HepG2 (cell line): ENCODE data around the gene BICRA. TPM values are rescaled to one million over a fixed set of nuclear protein-coding genes. Genes with fewer than 3 reads are reported as not detected.

Experiments used
- ATF5 ChIP-seq: sonication (generic); formaldehyde crosslinking; IDR thresholded peaks from 2 replicates; pipeline ENCODE4 v1.4.0; 2020; ENCODE audit warnings: mild to moderate bottlenecking, low read depth, missing genetic modification reagents
- CBFB ChIP-seq: sonication (generic); formaldehyde crosslinking; IDR thresholded peaks from 2 replicates; pipeline ENCODE4 v1.4.0; 2020; ENCODE audit warnings: missing genetic modification reagents
- EP300 ChIP-seq, 3 experiments: sonication (generic) in 1 of 3; formaldehyde crosslinking in 1 of 3; IDR thresholded peaks; 2 replicates each; pipeline versions ENCODE4 v1.5.1 to v1.6.1; 2011 to 2020; ENCODE audit warnings: low read depth in 2 of 3, low read length in 2 of 3, borderline replicate concordance in 1 of 3, improper control_type of control experiment in 1 of 3, mild to moderate bottlenecking in 1 of 3, missing genetic modification reagents in 1 of 3, moderate library complexity in 1 of 3
- KDM1A ChIP-seq: IDR thresholded peaks from 2 replicates; pipeline ENCODE4 v1.6.1; 2016; ENCODE audit warnings: missing compliant biosample characterization
- MTERF4 ChIP-seq: sonication (generic); formaldehyde crosslinking; IDR thresholded peaks from 2 replicates; pipeline ENCODE4 v1.8.0; 2023; ENCODE audit warnings: mild to moderate bottlenecking, missing genetic modification reagents
- PCBP1 ChIP-seq: fragments of 200-400 bp; formaldehyde crosslinking; IDR thresholded peaks from 2 replicates; pipeline ENCODE4 v1.6.1; 2017; ENCODE audit warnings: mild to moderate bottlenecking, low read depth, low read length, borderline replicate concordance
- RBAK ChIP-seq: sonication (generic); formaldehyde crosslinking; IDR thresholded peaks from 2 replicates; pipeline ENCODE4 v1.5.1; 2020; ENCODE audit warnings: mild to moderate bottlenecking, missing genetic modification reagents
- RBM39 ChIP-seq: fragments of 200-400 bp; formaldehyde crosslinking; IDR thresholded peaks from one replicate; pipeline ENCODE4 v1.6.1; 2018; ENCODE audit warnings: antibody characterized with exemption, mild to moderate bottlenecking, low read depth, low read length; ENCODE audit not compliant: poor library complexity, severe bottlenecking
- TBL1XR1 ChIP-seq: fragments of 150-350 bp; IDR thresholded peaks from 2 replicates; pipeline ENCODE4 v1.6.1; 2014; ENCODE audit warnings: borderline replicate concordance, low read length; ENCODE audit not compliant: partially characterized antibody
- THAP7 ChIP-seq: sonication (generic); formaldehyde crosslinking; IDR thresholded peaks from 2 replicates; pipeline ENCODE4 v1.8.1; 2023; ENCODE audit warnings: mild to moderate bottlenecking, missing genetic modification reagents
- TRIM22 ChIP-seq: fragments of 450-650 bp; IDR thresholded peaks from 2 replicates; pipeline ENCODE4 v1.6.1; 2017
- UBTF ChIP-seq: sonication (generic); formaldehyde crosslinking; IDR thresholded peaks from 2 replicates; pipeline ENCODE4 v1.4.0; 2020; ENCODE audit warnings: mild to moderate bottlenecking, missing genetic modification reagents
- ZMAT3 ChIP-seq: sonication (generic); formaldehyde crosslinking; conservative IDR thresholded peaks from 2 replicates; pipeline ENCODE4 v1.7.0; 2021; ENCODE audit warnings: missing genetic modification reagents
- ZNF326 ChIP-seq: sonication (generic); formaldehyde crosslinking; IDR thresholded peaks from 2 replicates; pipeline ENCODE4 v1.4.0; 2020; ENCODE audit warnings: missing genetic modification reagents, borderline replicate concordance
- ZNF34 ChIP-seq: sonication (generic); formaldehyde crosslinking; IDR thresholded peaks from 2 replicates; pipeline ENCODE4 v1.4.0; 2020; ENCODE audit warnings: mild to moderate bottlenecking, missing genetic modification reagents, borderline replicate concordance
- ZNF383 ChIP-seq: sonication (generic); formaldehyde crosslinking; IDR thresholded peaks from 2 replicates; pipeline ENCODE4 v1.4.0; 2020; ENCODE audit warnings: missing genetic modification reagents, mild to moderate bottlenecking, borderline replicate concordance
- ZXDC ChIP-seq: sonication (generic); formaldehyde crosslinking; IDR thresholded peaks from 2 replicates; pipeline ENCODE4 v1.5.0; 2020; ENCODE audit warnings: mild to moderate bottlenecking, missing genetic modification reagents
- polyA plus RNA-seq, 8 experiments: library from polyadenylated mRNA; depleted of rRNA in 3 of 8; stranded (reverse) in 7 of 8; unstranded in 1 of 8; fragments of >200 nt; fragmentation: Illumina TruSeq in 4 of 8; extraction: Trizol in 4 of 8; gene quantifications; 2 replicates each; pipeline versions ENCODE4 v1.2.1 to v1.2.3, GENCODE V29; 2011 to 2016; ENCODE audit warnings: low read depth in 4 of 8, missing spikeins in 1 of 8, mixed read lengths in 1 of 8; ENCODE audit not compliant: insufficient read depth in 1 of 8
- total RNA-seq, 5 experiments: library from RNA; depleted of rRNA; stranded (reverse); fragments of >200 nt; fragmentation: Illumina TruSeq; extraction: Trizol; gene quantifications; 2 replicates each; pipeline ENCODE4 v1.2.3, GENCODE V29; 2016; ENCODE audit warnings: low read depth in 1 of 5

Gene BICRA
- total and polyA plus RNA-seq, 2 of the 13 experiments (the other 11 are each of a cell fraction or from before 2014, with no cell fraction given): 0.55 to 0.71 TPM

- no peak for TF ChIP-seq CBFB (CRISPR knock-in tag)
- TF ChIP-seq EP300 (IDR thresholded peaks at IDR 0.05; ENCODE audit: low read depth in 2 of 2, low read length in 2 of 2): no peak
- 0 out of 2 replicates have a peak, but pooled peaks have one; percentile 48 for TF ChIP-seq EP300 (CRISPR knock-in tag; IDR thresholded peaks at IDR 0.05; ENCODE audit: borderline replicate concordance)
- no peak for TF ChIP-seq THAP7
- peak; percentile 76; the same call in 1 of the 2 replicates for TF ChIP-seq MTERF4 (CRISPR knock-in tag)
- 0 out of 2 replicates have a peak, but pooled peaks have one; percentile 31 for TF ChIP-seq ZNF383 (CRISPR knock-in tag)
- TF ChIP-seq ATF5: no peak
- TF ChIP-seq TBL1XR1: no peak
- TF ChIP-seq ZMAT3 (CRISPR knock-in tag): no peak
- TF ChIP-seq RBM39: peak; percentile 51
- no peak for TF ChIP-seq PCBP1
- TF ChIP-seq ZNF326 (CRISPR knock-in tag): no peak
- TF ChIP-seq RBAK (CRISPR knock-in tag): no peak
- TF ChIP-seq ZNF34 (CRISPR knock-in tag): peak; percentile 51; the same call in 1 of the 2 replicates
- no peak for TF ChIP-seq TRIM22
- TF ChIP-seq UBTF (CRISPR knock-in tag): peak; percentile 98
- peak; percentile 86 for TF ChIP-seq ZXDC (CRISPR knock-in tag)
- no peak for TF ChIP-seq KDM1A (CRISPR knock-in tag)
Observed at GRCh38 chr19:47608074-47608918, 638 bp upstream of the BICRA start (continued).
